NCI-H2196 (cell line): ENCODE data around the gene CTU2.
A peak's percentile ranks its signal among the peaks of the same experiment; 100 is the strongest.

Experiments
- DNase-seq: peaks from one replicate; lab custom pipeline; 2025; ENCODE audit not compliant: unreplicated experiment; lab: John Stamatoyannopoulos, UW

CTU2 gene

DNA sequence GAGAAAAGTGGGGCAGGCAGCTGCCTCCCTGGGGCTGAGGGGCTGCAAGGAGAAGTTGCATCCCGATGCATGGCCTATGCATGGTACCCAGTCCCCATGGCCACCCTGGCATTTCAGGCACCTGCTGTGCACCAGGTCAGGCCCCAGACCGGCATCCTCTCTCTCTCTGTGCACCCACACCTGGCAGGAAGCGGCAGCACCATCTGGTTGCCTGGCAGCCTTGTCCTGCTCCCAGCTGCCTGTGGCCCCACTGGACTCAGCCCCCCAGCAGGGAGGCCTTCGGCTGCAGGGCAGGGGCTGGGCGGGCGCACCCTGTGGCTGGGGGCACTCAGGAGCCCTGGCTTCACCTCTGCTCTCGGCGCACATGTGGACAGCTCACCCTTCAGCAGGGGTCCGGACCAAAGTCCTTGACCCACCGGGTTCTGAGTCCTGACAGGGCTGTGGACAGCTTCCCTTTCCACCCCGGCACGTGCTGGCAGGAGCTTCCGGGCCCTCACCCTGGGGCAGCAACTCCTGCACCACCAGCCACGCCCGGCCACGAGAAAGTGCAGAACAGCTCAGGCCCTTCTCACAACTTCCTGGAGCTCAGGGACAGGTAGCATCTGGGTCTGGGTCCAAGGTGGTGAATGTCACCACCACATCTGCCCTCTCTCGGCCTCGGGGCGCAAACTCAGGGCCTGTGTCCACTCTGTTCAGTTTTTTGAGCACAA lies 36.7 kb downstream of the CTU2 start:
- no peak for DNase-seq

DNA sequence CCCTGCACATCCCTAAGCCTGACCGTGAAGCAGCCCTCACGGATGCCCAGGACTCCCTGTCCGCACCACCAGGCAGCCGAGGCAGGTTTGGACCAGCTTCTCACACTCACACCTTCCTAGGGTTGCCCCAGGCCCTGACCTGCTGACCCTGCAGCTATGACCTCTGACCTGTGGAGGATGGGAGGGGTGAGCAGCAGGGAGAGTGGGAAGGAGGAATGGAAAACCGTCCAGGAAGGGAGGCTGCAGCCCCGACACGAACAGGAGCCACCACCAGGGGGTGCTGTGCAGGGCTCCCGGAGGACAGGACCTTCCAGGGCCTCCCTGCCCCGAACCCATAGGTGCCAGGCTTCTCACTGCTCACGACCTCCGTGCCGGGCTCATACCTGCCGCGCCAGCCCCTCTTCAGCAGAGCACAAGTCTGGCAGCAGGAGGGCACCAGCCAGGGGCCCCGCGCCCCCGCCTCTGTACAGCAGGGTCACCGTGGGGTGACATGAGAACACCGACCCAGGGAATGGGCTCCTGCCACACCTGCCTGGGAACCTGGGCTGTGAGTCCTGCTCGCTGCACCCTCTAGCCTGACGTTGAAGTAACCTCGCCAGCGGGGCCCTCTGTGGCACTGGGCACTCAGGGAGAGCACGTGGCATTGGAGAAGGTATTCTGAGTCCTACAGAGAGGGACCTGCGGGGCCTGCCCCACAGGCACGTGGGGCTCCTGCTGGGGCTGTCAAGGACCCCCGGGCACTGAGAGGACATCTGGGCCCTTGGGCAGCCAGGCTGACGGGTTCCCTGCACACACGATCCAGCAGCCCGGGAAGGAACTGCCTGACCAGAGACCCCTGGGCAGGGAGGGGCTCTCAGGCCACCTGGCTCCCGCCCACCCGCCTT lies 37.6 kb downstream of the CTU2 start:
- peak; percentile 59 for DNase-seq

DNA sequence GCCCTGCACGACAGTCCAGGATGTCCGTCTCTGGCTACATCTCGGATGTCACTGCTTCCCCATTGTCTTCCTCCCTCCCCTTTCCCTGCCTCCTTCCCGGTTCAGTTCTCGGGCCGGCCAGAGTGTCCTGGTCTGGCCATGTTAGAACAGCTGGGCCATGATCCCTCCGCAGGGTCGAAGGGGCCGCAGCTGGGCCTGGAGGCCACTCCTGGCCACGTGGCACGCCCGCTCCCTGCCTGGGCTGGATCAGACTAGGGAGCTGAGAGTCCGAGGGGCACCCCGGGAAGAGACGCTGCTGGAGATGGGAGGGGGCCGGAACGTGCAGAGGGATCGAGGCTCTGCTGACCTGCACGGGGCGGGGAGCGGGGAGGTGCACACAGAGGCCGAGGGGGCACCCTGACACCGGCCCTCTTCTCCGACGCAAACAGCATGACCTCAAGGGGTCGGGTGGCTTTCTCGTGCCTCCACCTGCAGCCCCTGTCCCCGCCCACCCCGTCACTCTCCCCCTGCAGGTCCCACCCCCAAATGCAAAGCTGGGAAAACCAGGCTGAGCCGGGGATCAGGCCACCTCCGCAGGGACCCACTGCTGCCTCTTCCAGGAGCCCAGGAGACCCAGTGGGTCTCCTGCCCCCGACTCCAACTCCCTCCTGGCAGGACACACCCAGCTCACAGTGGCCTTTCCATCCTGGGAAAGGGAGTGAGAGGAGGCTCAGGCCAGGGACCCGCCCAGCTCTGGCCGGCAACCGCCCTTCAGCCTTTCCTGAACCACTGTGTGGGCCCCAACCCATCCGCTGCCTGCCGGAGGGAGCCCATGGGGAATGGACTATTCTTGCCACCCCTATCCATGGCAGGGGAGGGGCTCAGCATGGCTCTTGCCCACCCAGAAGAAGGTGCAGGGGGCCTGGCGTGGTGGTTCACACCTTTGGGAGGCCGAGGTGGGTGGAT lies 38.5 kb downstream of the CTU2 start:
- DNase-seq = no peak

DNA sequence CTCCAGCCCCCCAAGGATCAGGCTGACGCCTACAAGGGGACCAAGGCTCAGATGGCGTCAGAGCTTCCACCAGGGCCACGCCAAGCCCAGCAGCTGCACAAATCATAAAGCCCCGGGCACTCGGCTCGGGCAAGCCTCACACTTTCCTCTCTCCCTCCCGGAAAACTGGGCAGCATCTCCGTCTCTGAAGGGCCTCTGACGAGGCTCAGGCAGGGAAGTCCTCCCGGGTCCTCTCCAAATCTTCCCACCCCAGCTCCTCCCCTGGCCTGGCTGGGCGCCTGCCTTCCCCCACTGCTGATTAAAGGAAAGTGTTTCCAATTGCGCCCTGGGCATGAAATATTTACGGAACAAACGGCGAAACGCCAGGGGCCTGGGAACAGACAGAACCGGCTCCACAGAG lies 40.2 kb downstream of the CTU2 start:
- no peak for DNase-seq

GRCh38 chr16:88747588-88748301 lies 41.4 kb downstream of the CTU2 start:
- DNase-seq = peak; percentile 4

DNA sequence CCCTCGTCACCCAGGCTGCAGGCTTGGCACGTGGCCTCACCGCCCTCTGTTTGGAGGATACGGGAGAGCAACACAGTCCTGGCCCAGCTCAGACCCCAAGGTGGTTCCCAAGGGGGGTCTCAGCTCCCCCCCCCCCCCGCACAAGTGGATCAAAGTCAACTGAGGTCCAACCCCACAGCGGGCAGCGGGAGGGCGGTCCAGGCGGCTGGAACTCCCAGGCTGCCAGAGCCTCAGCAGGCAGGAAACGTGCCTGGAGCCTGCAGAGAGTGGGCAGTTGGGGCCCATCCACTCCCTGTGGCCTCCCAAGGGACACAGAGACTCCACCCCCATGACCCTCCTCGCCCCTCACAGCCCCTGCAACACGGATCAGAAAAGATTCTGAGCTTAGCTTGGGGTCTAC lies 42.1 kb downstream of the CTU2 start:
- no peak for DNase-seq

GRCh38 chr16:88749358-88749757 lies 43.1 kb downstream of the CTU2 start:
- DNase-seq = no peak

- DNase-seq = no peak
Measured at GRCh38 chr16:88750854-88751253, 44.6 kb downstream of the CTU2 start.

GRCh38 chr16:88752386-88753002 lies 46.2 kb downstream of the CTU2 start:
- DNase-seq = no peak

- DNase-seq = no peak
Measured at GRCh38 chr16:88753191-88753590, 46.9 kb downstream of the CTU2 start.

- no peak for DNase-seq
Measured at GRCh38 chr16:88753602-88754001, 47.3 kb downstream of the CTU2 start.

DNA sequence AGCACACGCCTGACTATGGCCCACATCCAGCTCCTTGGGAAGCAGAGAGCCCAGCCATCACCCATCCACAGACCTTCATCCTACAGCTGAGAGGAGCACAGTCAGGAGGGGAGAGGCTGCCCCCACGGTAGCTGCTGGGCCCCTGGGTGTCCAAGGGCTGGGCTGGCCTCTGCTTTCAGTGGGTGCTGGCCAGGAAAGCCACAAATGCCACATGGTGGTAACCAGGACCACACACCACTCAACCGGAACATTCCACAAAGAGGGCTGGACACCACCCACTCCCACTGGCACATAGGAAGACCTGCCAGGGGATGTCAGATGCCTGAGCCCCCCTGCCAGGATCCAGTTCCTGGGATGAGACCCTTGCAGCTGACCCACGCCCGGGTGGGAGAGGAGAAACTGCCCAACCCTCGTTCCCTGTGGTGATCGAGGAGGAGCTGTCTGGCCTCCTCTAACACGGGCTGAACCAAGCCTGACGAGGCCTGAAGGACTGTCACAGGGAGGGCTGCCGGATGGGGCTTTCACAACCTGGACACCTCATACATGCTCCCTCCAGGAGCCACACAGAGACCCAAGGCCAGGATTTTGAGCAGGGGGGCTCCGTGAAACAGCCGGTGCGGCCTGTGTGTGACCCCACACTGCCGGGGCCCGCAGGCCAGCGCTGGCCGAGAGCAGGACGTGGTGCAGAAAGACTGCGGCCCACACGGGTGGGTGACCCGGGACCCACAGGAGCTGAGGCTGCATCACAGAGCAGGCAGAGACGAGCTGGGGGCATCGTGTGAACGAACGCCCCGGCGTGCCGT lies 48.0 kb downstream of the CTU2 start:
- DNase-seq = no peak

DNA sequence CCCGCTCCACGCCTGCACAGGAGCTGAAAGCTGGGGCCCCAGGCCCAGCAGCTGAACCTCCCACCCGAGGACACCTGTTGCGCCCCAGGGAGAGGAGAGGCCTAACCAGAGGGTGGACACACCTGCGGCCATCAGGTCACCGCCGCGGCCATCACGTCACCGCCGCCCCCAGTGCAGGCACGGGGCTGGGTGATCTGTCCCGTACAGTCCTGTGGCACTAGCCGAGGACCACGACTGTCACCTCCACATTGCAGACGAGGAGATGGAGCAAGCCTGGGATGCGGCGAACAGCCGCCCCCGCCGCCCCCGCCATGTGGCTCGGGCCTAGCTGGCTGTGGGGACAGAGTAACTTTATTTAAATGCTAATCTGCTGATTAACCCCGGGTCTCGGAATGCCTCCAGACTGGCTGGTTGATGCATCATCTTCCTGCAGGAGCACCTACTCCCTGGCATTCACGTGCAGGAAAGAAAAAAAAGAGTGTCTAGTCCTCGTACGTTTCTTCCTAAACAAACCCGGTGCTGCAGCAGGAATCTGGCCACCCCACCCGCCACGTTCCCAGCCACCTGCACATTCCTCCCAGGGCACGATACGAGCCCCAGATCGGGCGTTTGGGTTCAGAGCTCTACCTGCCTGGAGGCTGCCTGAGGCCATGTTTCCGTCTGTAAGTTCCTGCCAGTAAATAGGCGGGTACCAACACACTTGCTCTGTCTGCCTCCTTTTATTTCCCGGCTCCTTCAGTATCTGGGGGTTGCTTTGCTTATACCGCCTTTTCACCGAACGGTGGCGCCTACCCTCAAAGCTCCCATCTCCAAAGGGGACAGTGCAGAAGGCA lies 48.8 kb downstream of the CTU2 start:
- no peak for DNase-seq

GRCh38 chr16:88755745-88756443 lies 49.6 kb downstream of the CTU2 start:
- no peak for DNase-seq

DNA sequence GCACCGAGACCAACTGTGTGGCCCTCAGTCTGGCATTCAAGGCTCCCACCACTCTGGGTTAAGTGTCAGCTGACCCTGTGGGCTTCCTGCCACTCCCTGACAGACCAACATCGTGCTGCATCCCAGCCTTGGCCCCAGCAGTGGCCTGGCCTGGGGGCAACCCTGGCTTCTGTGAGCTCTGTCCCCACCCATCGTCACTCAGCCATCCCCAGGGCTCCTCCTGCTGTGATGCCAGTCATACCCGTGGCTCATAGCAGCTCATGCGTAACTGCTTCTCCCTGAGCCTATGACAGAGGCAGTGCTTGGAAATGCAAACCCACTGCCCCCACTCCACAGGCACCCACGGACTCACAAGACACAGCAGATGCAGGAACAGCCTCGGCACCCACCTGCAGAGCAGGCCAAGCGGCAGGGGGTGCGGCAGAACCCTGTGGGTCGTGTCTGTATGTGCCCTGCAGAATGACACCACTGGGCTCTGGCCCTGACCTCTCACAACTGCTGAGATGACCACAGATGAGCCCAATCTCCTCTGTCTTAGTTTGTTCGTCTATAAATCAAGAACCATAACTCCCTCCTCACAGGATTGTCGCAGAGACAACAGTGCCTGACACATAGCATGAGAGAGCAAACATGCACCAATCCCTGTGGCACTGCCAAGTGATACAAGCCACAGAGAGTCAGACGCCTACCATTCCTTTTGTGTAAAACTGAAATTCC lies 52.1 kb downstream of the CTU2 start:
- no peak for DNase-seq

DNA sequence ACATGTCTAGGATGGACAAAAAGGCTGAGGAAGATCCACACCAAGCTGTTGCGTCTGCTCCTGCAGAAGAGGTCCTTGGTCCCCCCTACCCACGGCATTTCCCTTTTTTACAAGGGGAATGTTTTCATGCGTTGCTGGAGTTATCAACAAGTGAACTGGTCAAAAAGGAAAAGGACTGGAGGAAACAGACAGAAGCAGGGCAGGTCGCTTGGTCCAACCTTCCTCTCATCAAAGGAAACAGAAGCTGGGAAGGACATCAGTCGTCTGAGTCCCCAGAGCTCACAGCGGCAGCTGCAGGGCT lies 52.6 kb downstream of the CTU2 start:
- no peak for DNase-seq

- no peak for DNase-seq
Measured at GRCh38 chr16:88759245-88759975, 53.1 kb downstream of the CTU2 start.
